Stimulated activated CD8-positive, alpha-beta memory T cell treated with anti-CD3 and anti-CD28 coated beads, Interleukin-12 subunit alpha, Interleukin-12 subunit beta, amount 100 ng/mL, for 4 hours (primary cell): Measurements from ENCODE around the gene WASHC3.
"Not testable (repeated sequence)": the region's sequence is repeated elsewhere in the genome, so short reads cannot be mapped to it uniquely, and the experiment has no call there.

Source experiments
- DNase-seq: peaks from one replicate; pipeline ENCODE4 v3.0.0-alpha.2; 2020; ENCODE audit warnings: low read depth

The WASHC3 gene

GRCh38 chr12:102050660-102051430, 10.9 kb downstream of the WASHC3 start:
- DNase-seq, result no peak

GRCh38 chr12:102043928-102044327, 17.9 kb downstream of the WASHC3 start:
- DNase-seq, result no peak

DNA sequence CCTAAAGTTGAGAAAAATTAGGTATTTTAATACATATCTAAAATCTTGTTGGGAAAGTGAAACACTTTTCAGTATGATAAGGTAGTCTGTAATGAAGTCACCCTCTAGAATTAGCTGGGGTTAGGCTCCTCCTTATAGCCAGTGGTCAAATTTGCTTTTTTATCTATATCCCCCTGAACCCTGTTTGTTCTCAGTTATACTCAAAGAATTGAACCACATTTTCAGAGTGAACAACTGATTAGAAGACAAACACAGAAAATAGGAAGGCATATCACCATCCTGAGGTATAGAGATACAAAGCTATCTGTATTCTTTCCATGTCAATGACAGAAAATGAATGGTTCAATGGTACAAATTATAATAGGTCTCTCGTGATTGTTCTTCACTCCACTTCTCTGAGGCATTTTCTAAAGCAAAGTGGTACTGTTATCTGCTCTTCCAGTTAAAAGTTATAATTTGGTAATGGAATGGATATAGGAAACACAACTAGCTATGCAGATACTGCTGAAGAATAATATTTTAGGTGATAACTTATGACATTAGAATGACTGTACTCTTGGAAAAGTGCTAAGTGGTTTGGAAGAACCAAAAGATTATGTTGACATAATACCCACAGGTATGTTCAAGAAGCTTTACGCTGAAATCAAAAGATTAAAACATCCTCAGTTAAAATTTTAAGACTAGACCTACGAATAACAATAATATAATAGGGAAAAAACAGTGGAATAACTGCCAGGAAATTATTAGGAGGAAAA, 27.6 kb downstream of the WASHC3 start:
- DNase-seq, result no peak

- no peak for DNase-seq
Observed at GRCh38 chr12:102031852-102032251, 29.9 kb downstream of the WASHC3 start.

- DNase-seq, result no peak
Observed at GRCh38 chr12:102029141-102029540, 32.6 kb downstream of the WASHC3 start.

DNA sequence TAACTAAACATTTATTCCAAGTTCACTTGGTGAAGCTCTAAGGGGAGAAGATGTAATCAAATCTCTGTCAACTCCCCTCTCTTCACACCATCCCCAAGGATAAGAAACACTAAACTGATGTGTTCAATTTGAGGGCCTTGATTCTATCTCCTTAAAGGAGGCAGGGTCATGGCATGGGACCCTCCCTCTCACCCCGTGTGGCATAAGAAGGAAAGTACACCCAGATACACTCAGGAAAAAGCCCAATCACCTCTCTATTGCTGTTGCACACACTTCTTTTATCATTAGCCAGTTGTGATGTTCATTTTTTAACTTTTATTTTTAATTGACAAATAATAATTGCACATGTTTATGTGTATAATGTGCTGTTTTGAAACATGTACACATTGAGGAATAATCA, 35.1 kb downstream of the WASHC3 start:
- DNase-seq, result no peak

- no peak for DNase-seq
Observed at GRCh38 chr12:102024765-102025164, 37.0 kb downstream of the WASHC3 start.

- DNase-seq, result no peak
Observed at GRCh38 chr12:102023343-102023930, 38.4 kb downstream of the WASHC3 start.

GRCh38 chr12:102022286-102022685, 39.5 kb downstream of the WASHC3 start:
- no peak for DNase-seq

DNA sequence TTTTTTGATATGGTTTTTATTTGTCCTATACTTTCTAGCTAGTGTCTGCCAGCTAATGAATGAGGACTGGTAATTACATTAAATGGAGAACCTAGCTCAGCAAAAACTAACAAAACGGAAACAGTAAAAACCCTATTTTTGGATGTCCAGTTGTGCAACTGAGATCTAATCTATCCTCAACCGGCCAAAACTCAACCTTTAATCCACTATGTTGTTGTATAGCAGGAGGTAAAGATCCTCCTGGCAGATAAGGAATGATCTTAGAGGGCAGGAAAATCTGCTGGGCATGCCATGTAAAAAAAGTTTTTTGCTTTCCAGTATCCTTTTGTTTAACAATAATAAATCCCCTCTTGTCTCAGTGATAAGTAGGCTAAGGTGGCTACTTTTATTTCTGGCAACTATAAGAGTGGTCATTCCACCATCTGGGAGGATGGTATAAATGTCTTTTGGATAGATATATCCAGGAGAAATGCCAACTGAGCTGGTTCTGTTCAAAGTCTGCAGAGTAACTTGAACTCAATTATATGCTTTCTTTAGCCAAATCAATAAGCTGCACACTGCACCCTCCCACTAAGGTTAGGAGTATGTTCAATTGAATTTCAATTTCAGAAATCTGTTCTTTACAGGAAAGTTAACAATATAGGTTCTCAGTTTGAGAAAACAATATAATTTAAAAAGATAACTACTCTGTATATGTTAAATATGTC, 40.1 kb downstream of the WASHC3 start:
- no peak for DNase-seq

GRCh38 chr12:102018607-102019006, 43.2 kb downstream of the WASHC3 start:
- DNase-seq, result not testable (repeated sequence)

DNA sequence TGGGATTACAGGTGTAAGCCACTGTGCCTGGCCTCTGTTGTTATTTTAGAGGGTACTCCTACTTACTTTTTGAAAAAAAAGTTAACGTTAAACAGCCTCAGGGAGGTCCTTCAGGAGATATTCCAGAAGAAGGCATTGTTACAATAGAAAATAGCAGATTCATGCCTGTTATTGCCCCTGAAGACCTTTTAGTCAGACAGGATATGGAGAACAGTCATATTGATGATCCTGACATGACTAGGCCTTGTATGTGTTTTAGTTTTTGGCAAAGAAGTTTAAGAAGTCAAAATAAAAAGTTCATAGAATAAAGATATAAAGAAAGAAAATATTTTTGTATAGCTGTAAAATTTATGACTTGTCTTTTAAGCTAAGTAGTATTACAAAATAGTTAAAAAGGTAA, 45.3 kb downstream of the WASHC3 start:
- no peak for DNase-seq

- DNase-seq, result no peak
Observed at GRCh38 chr12:102010265-102010994, 51.4 kb downstream of the WASHC3 start.

GRCh38 chr12:102009796-102010195, 52.0 kb downstream of the WASHC3 start:
- DNase-seq, result no peak

DNA sequence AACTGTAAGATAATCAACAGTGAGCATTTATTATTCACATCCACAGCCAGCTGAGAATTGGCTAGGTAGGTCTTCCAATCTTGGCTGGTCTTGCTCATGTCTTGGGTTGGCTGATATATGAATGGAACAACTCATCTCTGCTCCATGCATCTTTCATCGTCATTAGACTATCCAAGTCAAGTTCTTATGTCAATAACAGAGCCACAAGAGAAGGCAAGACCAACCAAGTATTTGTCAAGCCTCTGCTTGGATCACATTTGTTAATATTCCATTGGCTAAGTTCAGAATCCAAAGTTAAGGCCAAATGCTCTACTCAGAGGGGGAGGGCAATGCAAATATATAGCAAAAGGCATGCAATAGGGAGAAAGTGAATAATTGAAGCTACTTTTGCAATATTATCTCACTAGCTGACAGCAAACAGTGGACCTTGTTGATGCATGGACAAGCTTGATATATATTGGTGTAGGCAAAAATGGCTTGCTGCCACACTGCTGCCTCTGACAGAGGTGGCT, 53.1 kb downstream of the WASHC3 start:
- DNase-seq, result no peak

GRCh38 chr12:102005256-102005655, 56.5 kb downstream of the WASHC3 start:
- DNase-seq, result no peak

DNA sequence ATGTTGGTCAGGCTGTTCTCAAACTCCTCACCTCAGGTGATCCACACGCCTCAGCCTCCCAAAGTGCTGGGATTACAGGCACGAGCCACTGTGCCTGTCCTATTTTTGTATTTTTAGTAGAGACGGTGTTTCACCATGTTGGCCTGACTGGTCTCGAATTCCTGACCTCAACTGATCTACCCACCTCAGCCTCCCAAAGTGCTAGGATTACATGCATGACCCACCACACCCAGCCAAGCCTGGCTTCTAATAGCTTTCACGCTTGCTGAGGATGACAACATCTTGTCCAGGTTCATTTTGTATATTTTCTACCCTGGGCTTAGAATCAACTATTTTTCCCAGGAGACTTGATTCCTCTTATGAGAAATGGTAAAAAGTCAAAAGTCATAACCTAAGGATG, 64.7 kb downstream of the WASHC3 start:
- DNase-seq, result no peak

- no peak for DNase-seq
Observed at GRCh38 chr12:101995684-101996083, 66.1 kb downstream of the WASHC3 start.

DNA sequence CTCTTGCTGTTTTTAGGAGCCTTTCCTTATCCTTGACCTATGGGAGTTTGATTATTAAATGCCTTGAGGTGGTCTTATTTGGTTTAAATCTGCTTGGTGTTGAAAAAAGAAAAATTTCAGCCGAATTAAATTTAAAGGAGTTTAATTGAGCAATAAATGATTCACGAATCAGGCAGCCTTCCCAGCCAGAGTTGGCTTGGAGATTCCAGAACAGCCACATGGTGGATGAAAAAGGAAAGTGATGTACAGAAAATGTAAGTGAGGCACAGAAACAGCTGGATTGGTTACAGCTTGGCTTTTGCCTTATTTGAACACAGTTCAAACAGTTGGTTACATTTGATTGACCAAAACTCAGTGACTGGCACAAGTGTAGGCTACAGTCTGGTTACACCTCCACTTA, 69.7 kb downstream of the WASHC3 start:
- DNase-seq, result no peak

DNA sequence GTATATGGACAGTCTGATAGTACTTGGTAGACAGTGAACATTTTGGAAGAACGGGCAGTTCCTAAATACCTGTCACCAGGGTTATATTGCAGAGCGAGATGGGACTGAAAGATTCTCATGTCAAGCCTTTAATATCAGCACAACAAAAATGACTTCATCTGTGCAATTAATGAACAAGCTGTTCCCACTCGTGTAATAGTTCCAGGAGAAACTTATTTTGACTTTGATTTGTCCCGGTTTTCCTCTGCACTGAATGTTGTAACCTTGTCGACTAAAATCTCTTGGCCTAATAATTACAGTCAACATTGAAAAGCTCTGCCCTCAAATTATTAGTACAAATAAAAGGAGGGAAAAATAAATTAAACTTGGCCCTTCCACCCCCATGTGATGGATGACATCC, 79.5 kb downstream of the WASHC3 start:
- no peak for DNase-seq

- DNase-seq, result no peak
Observed at GRCh38 chr12:101981868-101982267, 79.9 kb downstream of the WASHC3 start.

DNA sequence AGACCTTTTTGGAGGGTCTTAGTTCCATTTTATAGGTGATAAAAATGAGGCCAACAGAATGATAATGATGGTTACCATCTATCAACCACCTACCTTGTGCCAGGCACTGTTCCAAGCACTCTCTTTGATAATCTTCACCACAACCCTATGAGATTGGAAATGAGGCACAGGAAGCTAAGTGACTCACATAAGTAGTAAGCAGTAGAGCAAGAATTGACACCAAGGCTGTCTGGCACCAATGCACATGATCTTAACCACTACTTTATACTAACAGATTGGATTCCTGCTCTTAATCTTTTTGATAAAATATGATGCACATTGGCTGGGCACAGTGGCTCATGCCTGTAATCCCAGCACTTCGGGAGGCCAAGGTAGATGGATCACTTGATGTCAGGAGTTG, 93.0 kb downstream of the WASHC3 start:
- DNase-seq, result no peak
